Activated CD4-positive, alpha-beta memory T cell treated with anti-CD3 and anti-CD28 coated beads, Interleukin-2, amount 10 ng/mL, durations not matched to agents 7 days and 5 days (primary cell): ENCODE data around the gene IKBKG. TPM values are rescaled to one million over a fixed set of nuclear protein-coding genes. Genes with fewer than 3 reads are reported as not detected.
"Not testable (repeated sequence)": the region's sequence is repeated elsewhere in the genome, so short reads cannot be mapped to it uniquely, and the experiment has no call there.

Experiments used
- CTCF ChIA-PET: fragments of 350-600 bp; sonication (Branson Sonifier 250); formaldehyde crosslinking; loops from one replicate; lab custom pipeline; 2021; ENCODE audit warnings: antibody characterized with exemption, inconsistent platforms; lab: Charles Lee
- POLR2A ChIA-PET: fragments of 350-600 bp; sonication (Branson Sonifier 250); formaldehyde crosslinking; loops from one replicate; lab custom pipeline; 2021; ENCODE audit warnings: antibody characterized with exemption; lab: Charles Lee
- DNase-seq: peaks from one replicate; pipeline ENCODE4 v3.0.0-alpha.2; 2020
- H3K27ac Mint-ChIP-seq: one replicate; pipeline ENCODE4 v1.8.0; 2021; ENCODE audit warnings: mild to moderate bottlenecking, mixed read lengths
- H3K27me3 Mint-ChIP-seq: one replicate; pipeline ENCODE4 v1.8.0; 2021; ENCODE audit warnings: mixed read lengths
- H3K36me3 Mint-ChIP-seq: one replicate; pipeline ENCODE4 v1.8.0; 2021; ENCODE audit warnings: low read depth, mixed read lengths
- H3K4me1 Mint-ChIP-seq: one replicate; pipeline ENCODE4 v1.8.0; 2021; ENCODE audit warnings: mixed read lengths
- H3K4me3 Mint-ChIP-seq: one replicate; pipeline ENCODE4 v1.8.0; 2021; ENCODE audit warnings: mild to moderate bottlenecking, mixed read lengths
- H3K9me3 Mint-ChIP-seq: one replicate; pipeline ENCODE4 v1.8.0; 2021; ENCODE audit warnings: mixed read lengths
- total RNA-seq, 2 experiments: library from RNA; stranded (reverse); gene quantifications; one replicate each; pipeline ENCODE4 v1.2.3, GENCODE V29; 2021

Gene IKBKG
- total RNA-seq, 2 experiments from 2014 or later, result 51.9 to 54.0 TPM

GRCh38 chrX:154532690-154533089 is 14.7 kb upstream of the IKBKG start:
- H3K9me3 Mint-ChIP-seq, result no peaks in the 10 kb centered on the region
- H3K27me3 Mint-ChIP-seq, result no peaks in the 10 kb centered on the region
- H3K36me3 Mint-ChIP-seq, result peaks cover 21% of the 10 kb centered on the region
- ChIA-PET POLR2A (interaction anchor here (2.1 kb wide), 1 partner anchor 135 kb away, joined by 7 read pairs; the partner anchor contains the start of gene RPL10), CTCF (interaction anchor here (1.5 kb wide), 1 partner anchor 134 kb away, joined by 4 read pairs; the partner anchor contains the start of gene RPL10)
- H3K27ac Mint-ChIP-seq, result no peak overlapping the region
- H3K4me3 Mint-ChIP-seq, result no peak overlapping the region
- DNase-seq, result no peak
- H3K4me1 Mint-ChIP-seq, result peaks cover 8% of the 10 kb centered on the region

GRCh38 chrX:154534526-154535322 is 12.7 kb upstream of the IKBKG start:
- no peaks in the 10 kb centered on the region for H3K27me3 Mint-ChIP-seq
- ChIA-PET CTCF (interaction anchor here (1.4 kb wide), 1 partner anchor 45 kb away, joined by 5 read pairs; the partner anchor contains the start of gene SLC10A3), POLR2A (interaction anchor here (1.0 to 2.5 kb wide), 3 partner anchors 136 to 164 kb away, joined by 3 to 10 read pairs (median 4); partner anchors contain the start of gene RPL10)
- H3K4me3 Mint-ChIP-seq, result no peak overlapping the region
- no peaks in the 10 kb centered on the region for H3K9me3 Mint-ChIP-seq
- peaks cover 15% of the 10 kb centered on the region for H3K4me1 Mint-ChIP-seq
- peaks cover 21% of the 10 kb centered on the region for H3K36me3 Mint-ChIP-seq
- peak; percentile 87 for DNase-seq
- H3K27ac Mint-ChIP-seq, result peak overlapping the region; percentile 44

- Mint-ChIP-seq H3K36me3 (peaks cover 19% of the 10 kb centered on the region), H3K4me1 (peaks cover 16% of the 10 kb centered on the region), H3K27ac (no peak overlapping the region)
These were observed 11.5 kb upstream of the IKBKG start for GRCh38 chrX:154535892-154536291.

GRCh38 chrX:154539077-154539476 is 8.3 kb upstream of the IKBKG start:
- peaks cover 36% of the 10 kb centered on the region for H3K4me1 Mint-ChIP-seq
- DNase-seq, result no peak
- ChIA-PET POLR2A (no interaction called here), CTCF (no interaction called here)
- peaks cover 11% of the 10 kb centered on the region for H3K36me3 Mint-ChIP-seq
- no peak overlapping the region for H3K4me3 Mint-ChIP-seq
- H3K27ac Mint-ChIP-seq, result peak overlapping the region; percentile 13
- H3K27me3 Mint-ChIP-seq, result no peaks in the 10 kb centered on the region
- no peaks in the 10 kb centered on the region for H3K9me3 Mint-ChIP-seq

More at GRCh38 chrX:154535892-154536291, 11.5 kb upstream of the IKBKG start:
- POLR2A ChIA-PET, result interaction anchor here (1.4 kb wide), 1 partner anchor 137 kb away, joined by 3 read pairs; no protein-coding TSS in a partner anchor
- no peaks in the 10 kb centered on the region for H3K27me3 Mint-ChIP-seq
- H3K9me3 Mint-ChIP-seq, result no peaks in the 10 kb centered on the region
- CTCF ChIA-PET, result interaction anchor here (0.7 kb wide), 1 partner anchor 124 kb away, joined by 3 read pairs; no protein-coding TSS in a partner anchor
- H3K4me3 Mint-ChIP-seq, result no peak overlapping the region
- DNase-seq, result no peak

- H3K9me3 Mint-ChIP-seq, H3K27me3 Mint-ChIP-seq, H3K27ac Mint-ChIP-seq, POLR2A ChIA-PET, H3K4me3 Mint-ChIP-seq, DNase-seq: not testable (repeated sequence)
- CTCF ChIA-PET, result interaction anchor here (1.7 kb wide), 1 partner anchor 13 kb away, joined by 4 read pairs; no protein-coding TSS in a partner anchor
- peaks cover 39% of the 10 kb centered on the region for H3K4me1 Mint-ChIP-seq
- H3K36me3 Mint-ChIP-seq, result peaks cover 11% of the 10 kb centered on the region
These were observed 7.1 kb upstream of the IKBKG start for GRCh38 chrX:154540365-154540764.

GRCh38 chrX:154540897-154541535 is 6.4 kb upstream of the IKBKG start:
- H3K36me3 Mint-ChIP-seq, result peaks cover 13% of the 10 kb centered on the region
- peaks cover 43% of the 10 kb centered on the region for H3K4me1 Mint-ChIP-seq
- H3K4me3 Mint-ChIP-seq, result no peak overlapping the region
- H3K27me3 Mint-ChIP-seq, result no peaks in the 10 kb centered on the region
- no peaks in the 10 kb centered on the region for H3K9me3 Mint-ChIP-seq
- ChIA-PET POLR2A (interaction anchor here (0.6 to 1.1 kb wide), 2 partner anchors 38 to 180 kb away, joined by 3 read pairs; no protein-coding TSS in a partner anchor), CTCF (interaction anchor here (1.7 kb wide), 1 partner anchor 14 kb away, joined by 4 read pairs; no protein-coding TSS in a partner anchor)
- no peak for DNase-seq
- H3K27ac Mint-ChIP-seq, result no peak overlapping the region

- H3K27me3 Mint-ChIP-seq, result no peaks in the 10 kb centered on the region
- peaks cover 46% of the 10 kb centered on the region for H3K4me1 Mint-ChIP-seq
These were observed 5.9 kb upstream of the IKBKG start for GRCh38 chrX:154541589-154541895.

GRCh38 chrX:154541896-154542722 is 5.3 kb upstream of the IKBKG start:
- peak overlapping the region; percentile 30 for H3K4me3 Mint-ChIP-seq
- peaks cover 46% of the 10 kb centered on the region for H3K4me1 Mint-ChIP-seq
- peak overlapping the region; percentile 79 for H3K27ac Mint-ChIP-seq
- peak; percentile 19 for DNase-seq
- H3K27me3 Mint-ChIP-seq, result no peaks in the 10 kb centered on the region
- POLR2A ChIA-PET, result interaction anchor here (0.8 to 1.2 kb wide), 6 partner anchors 15 to 169 kb away, joined by 3 to 4 read pairs (median 4); partner anchors contain the start of genes FAM3A and TAFAZZIN
- CTCF ChIA-PET, result interaction anchor here (0.6 to 1.7 kb wide), 3 partner anchors 9 to 18 kb away, joined by 3 to 4 read pairs (median 4); no protein-coding TSS in a partner anchor
- no peaks in the 10 kb centered on the region for H3K9me3 Mint-ChIP-seq
- peaks cover 14% of the 10 kb centered on the region for H3K36me3 Mint-ChIP-seq

More at GRCh38 chrX:154541589-154541895, 5.9 kb upstream of the IKBKG start:
- no peak overlapping the region for H3K4me3 Mint-ChIP-seq
- DNase-seq, result no peak
- H3K36me3 Mint-ChIP-seq, result peaks cover 14% of the 10 kb centered on the region
- H3K27ac Mint-ChIP-seq, result no peak overlapping the region
- ChIA-PET POLR2A (interaction anchor here (0.6 to 1.2 kb wide), 4 partner anchors 25 to 181 kb away, joined by 3 to 4 read pairs (median 3); partner anchors contain the start of gene FAM3A), CTCF (interaction anchor here (1.7 kb wide), 1 partner anchor 15 kb away, joined by 4 read pairs; no protein-coding TSS in a partner anchor)
- no peaks in the 10 kb centered on the region for H3K9me3 Mint-ChIP-seq

- Mint-ChIP-seq H3K36me3 (peaks cover 15% of the 10 kb centered on the region), H3K4me3 (peak overlapping the region; percentile 49), H3K9me3 (no peaks in the 10 kb centered on the region), H3K27me3 (no peaks in the 10 kb centered on the region), H3K4me1 (peaks cover 44% of the 10 kb centered on the region), H3K27ac (peak overlapping the region; percentile 79)
- DNase-seq, result no peak
- CTCF ChIA-PET, result interaction anchor here (0.6 to 1.5 kb wide), 4 partner anchors 9 to 205 kb away, joined by 3 to 5 read pairs (median 4); no protein-coding TSS in a partner anchor
- POLR2A ChIA-PET, result interaction anchor here (0.8 to 1.2 kb wide), 5 partner anchors 16 to 172 kb away, joined by 3 to 4 read pairs (median 3); partner anchors contain the start of genes FAM3A and TAFAZZIN
These were observed 4.5 kb upstream of the IKBKG start for GRCh38 chrX:154542723-154543424.

GRCh38 chrX:154545673-154546274 is 1.6 kb upstream of the IKBKG start:
- Mint-ChIP-seq H3K36me3 (peaks cover 25% of the 10 kb centered on the region), H3K4me3 (peak overlapping the region; percentile 64), H3K27me3 (no peaks in the 10 kb centered on the region), H3K27ac (peak overlapping the region; percentile 52), H3K4me1 (peaks cover 53% of the 10 kb centered on the region), H3K9me3 (no peaks in the 10 kb centered on the region)
- DNase-seq, result no peak
- CTCF ChIA-PET, result no interaction called here
- POLR2A ChIA-PET, result interaction anchor here (3.9 kb wide), 1 partner anchor 148 kb away, joined by 14 read pairs; the partner anchor contains the start of gene RPL10
